GM06990 (cell line): ENCODE results near the gene TIMM10B.

Source experiments
- DNase-seq: peaks from one replicate; pipeline ENCODE4 v3.0.0-alpha.2; 2011; ENCODE audit not compliant: insufficient read length; ENCODE audit errors: extremely low read depth
- H3K27me3 ChIP-seq: replicated peaks from 2 replicates; pipeline ENCODE4 v1.6.0; 2011; ENCODE audit warnings: low read length; ENCODE audit not compliant: control insufficient read depth, insufficient read depth
- H3K36me3 ChIP-seq: 2 replicates; pipeline ENCODE4 v1.5.1; 2011; ENCODE audit warnings: low read length; ENCODE audit not compliant: control insufficient read depth, insufficient read depth
- H3K4me3 ChIP-seq: replicated peaks from 2 replicates; pipeline ENCODE4 v1.5.1; 2011; ENCODE audit warnings: low read depth, mild to moderate bottlenecking, control low read depth, low read length
- CTCF ChIP-seq: IDR thresholded peaks from 2 replicates; pipeline ENCODE4 v1.5.1; 2011; ENCODE audit warnings: low read length, control low read depth, mild to moderate bottlenecking, inconsistent platforms; ENCODE audit not compliant: insufficient read depth, poor library complexity, severe bottlenecking

TIMM10B gene

GRCh38 chr11:6523253-6523652 is 42.0 kb downstream of the TIMM10B start:
- Histone ChIP-seq H3K4me3 (no peak overlapping the region), H3K27me3 (no peaks in the 10 kb centered on the region), H3K36me3 (peaks cover 7% of the 10 kb centered on the region)
- no peak for TF ChIP-seq CTCF
- no peak for DNase-seq

GRCh38 chr11:6526411-6527135 is 45.3 kb downstream of the TIMM10B start:
- no peak for DNase-seq
- H3K4me3 ChIP-seq: no peak overlapping the region

GRCh38 chr11:6529266-6529665 is 48.0 kb downstream of the TIMM10B start:
- DNase-seq: no peak
- no peak overlapping the region for H3K4me3 ChIP-seq
- no peaks in the 10 kb centered on the region for H3K27me3 ChIP-seq
- H3K36me3 ChIP-seq: peaks cover 5% of the 10 kb centered on the region
- no peak for TF ChIP-seq CTCF

More at GRCh38 chr11:6526411-6527135, 45.3 kb downstream of the TIMM10B start:
- TF ChIP-seq CTCF: no peak
- no peaks in the 10 kb centered on the region for H3K27me3 ChIP-seq
- H3K36me3 ChIP-seq: no peaks in the 10 kb centered on the region; the same call in 1 of the 2 replicates

GRCh38 chr11:6530848-6531247 is 49.5 kb downstream of the TIMM10B start:
- H3K4me3 ChIP-seq: no peak overlapping the region
- peaks cover 5% of the 10 kb centered on the region for H3K36me3 ChIP-seq
- H3K27me3 ChIP-seq: no peaks in the 10 kb centered on the region
- TF ChIP-seq CTCF: no peak
- DNase-seq: no peak

GRCh38 chr11:6531267-6531752 is 50.0 kb downstream of the TIMM10B start:
- Histone ChIP-seq H3K27me3 (no peaks in the 10 kb centered on the region), H3K36me3 (peaks cover 5% of the 10 kb centered on the region), H3K4me3 (no peak overlapping the region)
- DNase-seq: no peak
- peak; percentile 63 for TF ChIP-seq CTCF
